Measurements from ENCODE around the gene GAGE12J. TPM values are rescaled to one million over a fixed set of nuclear protein-coding genes. Genes with fewer than 3 reads are reported as not detected.
"Not testable (repeated sequence)": the region's sequence is repeated elsewhere in the genome, so short reads cannot be mapped to it uniquely, and the experiment has no call there.

GAGE12J gene
- total RNA-seq, 1 donor from 2014 or later: not detected

DNA sequence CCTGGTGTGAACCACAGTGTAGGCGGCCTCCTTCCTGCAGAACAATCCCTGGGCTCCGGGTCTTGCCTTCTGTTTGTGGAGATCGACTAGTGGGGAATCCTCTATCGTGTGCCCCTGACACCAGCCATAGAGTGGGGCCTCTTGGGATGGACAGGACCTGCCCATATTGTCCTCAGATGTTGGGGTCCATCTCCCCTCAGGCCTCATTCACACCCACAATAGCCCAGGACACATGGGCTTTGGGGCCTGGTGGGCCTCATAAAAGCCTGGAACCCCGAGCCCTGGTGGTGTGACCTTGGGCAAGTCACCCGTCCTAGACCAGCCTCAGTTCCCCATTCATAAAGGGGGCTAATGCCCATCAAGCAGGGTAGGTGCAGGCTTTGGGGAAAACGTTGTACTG, 31.6 kb upstream of the GAGE12J start:
- Histone ChIP-seq H3K27me3 (no peaks in the 10 kb centered on the region), H3K4me3 (no peak overlapping the region)
- intact Hi-C loops (cut with DNase I): no loop called here

DNA sequence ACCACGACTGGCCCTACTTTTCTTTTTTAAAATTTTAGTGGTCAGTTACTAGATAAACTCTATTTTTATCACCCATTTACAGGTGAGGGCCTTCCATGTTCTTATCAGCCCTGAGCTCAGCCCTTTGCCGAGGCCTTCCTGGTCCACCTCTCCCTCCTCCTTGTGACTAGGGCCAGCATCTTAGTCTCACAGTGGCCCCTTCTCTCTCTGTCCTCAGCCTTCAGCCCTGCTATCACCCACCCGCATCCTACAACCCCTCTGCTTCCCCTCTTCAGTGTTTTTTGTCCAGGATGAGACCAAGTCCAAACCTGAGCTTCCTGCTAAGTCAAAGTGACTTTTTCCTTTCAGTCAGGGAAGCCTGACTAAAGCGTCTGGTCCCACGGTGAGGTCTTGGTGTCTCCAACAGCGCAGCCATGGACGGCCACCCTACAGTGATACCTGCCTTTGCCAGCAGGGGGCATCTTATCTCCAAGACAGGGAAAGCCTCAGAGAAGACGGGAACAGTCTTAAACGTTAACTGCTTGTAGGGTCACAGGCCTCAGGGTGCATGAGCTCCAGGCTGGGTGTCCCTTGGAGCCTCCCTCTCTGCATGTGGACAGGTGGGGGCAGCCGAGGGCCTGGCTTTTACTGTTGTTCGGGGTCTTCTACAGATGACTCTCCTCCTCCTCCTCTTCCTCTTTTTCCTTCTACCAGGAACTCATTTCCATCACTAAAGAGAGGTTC, 30.1 kb upstream of the GAGE12J start:
- Histone ChIP-seq H3K36me3 (no peaks in the 10 kb centered on the region), H3K9me3 (no peaks in the 10 kb centered on the region), H3K4me3 (no peak overlapping the region), H3K27ac (no peak overlapping the region), H3K4me1 (no peaks in the 10 kb centered on the region), H3K27me3 (no peaks in the 10 kb centered on the region)
- no peak for DNase-seq (ENCODE audit: low spot score in 2 of 2)
- intact Hi-C loops (cut with DNase I): no loop called here
- TF ChIP-seq CTCF (IDR thresholded peaks at IDR 0.05): peak; percentile 35 to 53 (median 51)

More for the DNA sequence above, 31.6 kb upstream of the GAGE12J start:
- no peaks in the 10 kb centered on the region for H3K4me1 ChIP-seq
- H3K36me3 ChIP-seq: peaks cover 0 to 4% of the 10 kb centered on the region in 2 donors
- no peak for DNase-seq (ENCODE audit: low spot score in 2 of 2)
- H3K9me3 ChIP-seq: no peaks in the 10 kb centered on the region
- H3K27ac ChIP-seq: no peak overlapping the region
- no peak for TF ChIP-seq CTCF (IDR thresholded peaks at IDR 0.05)

GRCh38 chrX:49292400-49293362, 29.2 kb upstream of the GAGE12J start:
- DNase-seq (ENCODE audit: low spot score in 2 of 2): no peak
- Histone ChIP-seq H3K4me3 (no peak overlapping the region), H3K27ac (no peak overlapping the region), H3K36me3 (no peaks in the 10 kb centered on the region), H3K4me1 (no peaks in the 10 kb centered on the region), H3K27me3 (no peaks in the 10 kb centered on the region), H3K9me3 (no peaks in the 10 kb centered on the region)
- intact Hi-C loops (cut with DNase I): no loop called here
- no peak for TF ChIP-seq CTCF (IDR thresholded peaks at IDR 0.05)

GRCh38 chrX:49299293-49299692, 22.5 kb upstream of the GAGE12J start:
- DNase-seq (ENCODE audit: low spot score in 2 of 2); H3K27me3 ChIP-seq; H3K4me1 ChIP-seq; H3K9me3 ChIP-seq; H3K36me3 ChIP-seq; H3K4me3 ChIP-seq; H3K27ac ChIP-seq; intact Hi-C loops (cut with DNase I): not testable (repeated sequence)

- intact Hi-C loops (cut with DNase I): no loop called here
- H3K36me3 ChIP-seq: no peaks in the 10 kb centered on the region
- no peak overlapping the region for H3K4me3 ChIP-seq
- H3K27ac ChIP-seq: no peak overlapping the region
- no peak for DNase-seq (ENCODE audit: low spot score in 2 of 2)
- no peaks in the 10 kb centered on the region for H3K9me3 ChIP-seq
- no peaks in the 10 kb centered on the region for H3K4me1 ChIP-seq
- H3K27me3 ChIP-seq: no peaks in the 10 kb centered on the region
- no peak for TF ChIP-seq CTCF (IDR thresholded peaks at IDR 0.05)
These were observed 21.1 kb upstream of the GAGE12J start for GRCh38 chrX:49300703-49301102.

- TF ChIP-seq CTCF (IDR thresholded peaks at IDR 0.05): no peak
- Histone ChIP-seq H3K36me3 (no peaks in the 10 kb centered on the region), H3K4me3 (no peak within 1 kb of the TSS), H3K9me3 (no peaks in the 10 kb centered on the region), H3K27ac (no peak within 1 kb of the TSS), H3K4me1 (no peaks in the 10 kb centered on the region), H3K27me3 (no peaks in the 10 kb centered on the region)
- intact Hi-C loops (cut with DNase I): no loop called here
- no peak for DNase-seq (ENCODE audit: low spot score in 2 of 2)
These were observed 18.5 kb upstream of the GAGE12J start, which contains the start of gene GAGE10 for GRCh38 chrX:49303346-49303745. TSS of gene GAGE10 (plus strand) at chrX:49303646. CDS start at chrX:49304860, 1,214 bp downstream.

DNA sequence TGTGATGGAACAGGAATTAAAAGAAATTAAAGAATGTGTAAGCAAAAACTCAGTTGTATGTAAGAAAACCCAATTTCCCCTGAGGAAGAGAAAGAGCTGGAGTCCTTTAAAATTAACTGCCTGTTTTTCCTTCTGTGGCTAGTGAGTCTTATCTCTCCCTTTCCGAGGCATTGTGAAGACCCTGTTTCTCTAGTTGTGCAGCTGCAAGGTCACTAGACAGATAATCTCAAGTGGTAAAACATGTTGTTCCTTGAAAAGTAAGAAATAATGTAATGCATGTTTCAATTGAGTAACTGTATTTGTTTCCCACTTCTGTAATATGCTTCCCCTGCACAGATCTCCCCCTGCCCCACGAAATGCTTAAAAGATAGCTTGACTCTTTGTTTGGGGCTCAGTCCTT, 14.1 kb upstream of the GAGE12J start:
- H3K27me3 ChIP-seq; intact Hi-C loops (cut with DNase I); H3K4me1 ChIP-seq; H3K9me3 ChIP-seq; DNase-seq (ENCODE audit: low spot score in 2 of 2); H3K36me3 ChIP-seq; H3K27ac ChIP-seq; H3K4me3 ChIP-seq: not testable (repeated sequence)
